ENCODE data around the gene TLDC2.
A peak's percentile ranks its signal among the peaks of the same experiment; 100 is the strongest.
"Not testable (repeated sequence)": the region's sequence is repeated elsewhere in the genome, so short reads cannot be mapped to it uniquely, and the experiment has no call there.

Gene TLDC2

DNA sequence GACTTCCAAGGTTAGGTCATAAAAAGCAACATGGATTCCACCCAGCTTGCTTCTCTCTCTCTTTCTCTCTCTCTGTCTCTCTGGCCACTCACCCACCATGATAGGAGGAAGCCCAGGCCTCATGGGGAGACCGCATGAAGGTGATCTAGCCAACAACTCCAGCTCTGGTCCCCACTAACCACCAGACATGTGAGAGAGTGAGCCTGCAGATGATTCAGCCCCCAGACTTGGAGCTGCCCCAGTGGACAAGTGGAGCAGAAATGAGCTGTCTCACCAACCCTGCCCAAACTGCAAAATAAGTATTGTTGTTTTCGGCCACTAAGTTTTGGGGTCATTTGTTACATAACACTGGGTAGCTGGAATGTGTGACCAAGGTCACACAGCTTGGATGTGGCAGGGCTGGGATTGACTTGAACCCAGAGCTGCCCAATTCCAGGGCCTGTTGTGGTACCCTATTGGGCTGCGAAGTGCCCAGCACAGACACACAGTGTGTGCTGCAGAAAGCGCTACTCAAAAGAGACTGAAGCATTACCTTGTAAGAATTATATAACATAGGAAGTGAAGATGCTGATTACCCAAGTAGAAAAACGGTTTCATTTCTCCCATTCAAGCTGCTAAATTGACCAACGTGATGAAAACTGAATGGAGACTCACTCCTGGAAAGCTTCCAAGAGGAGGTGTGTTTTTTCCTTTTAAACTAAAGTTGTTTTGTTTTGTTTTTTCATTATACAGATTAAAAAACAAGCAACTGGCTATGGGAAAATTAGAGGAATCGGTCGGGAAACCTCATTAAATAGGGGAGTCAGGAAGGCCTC lies 9.1 kb upstream of the TLDC2 start:
- no peak for DNase-seq (ENCODE audit: low read depth in 2 of 2)

DNA sequence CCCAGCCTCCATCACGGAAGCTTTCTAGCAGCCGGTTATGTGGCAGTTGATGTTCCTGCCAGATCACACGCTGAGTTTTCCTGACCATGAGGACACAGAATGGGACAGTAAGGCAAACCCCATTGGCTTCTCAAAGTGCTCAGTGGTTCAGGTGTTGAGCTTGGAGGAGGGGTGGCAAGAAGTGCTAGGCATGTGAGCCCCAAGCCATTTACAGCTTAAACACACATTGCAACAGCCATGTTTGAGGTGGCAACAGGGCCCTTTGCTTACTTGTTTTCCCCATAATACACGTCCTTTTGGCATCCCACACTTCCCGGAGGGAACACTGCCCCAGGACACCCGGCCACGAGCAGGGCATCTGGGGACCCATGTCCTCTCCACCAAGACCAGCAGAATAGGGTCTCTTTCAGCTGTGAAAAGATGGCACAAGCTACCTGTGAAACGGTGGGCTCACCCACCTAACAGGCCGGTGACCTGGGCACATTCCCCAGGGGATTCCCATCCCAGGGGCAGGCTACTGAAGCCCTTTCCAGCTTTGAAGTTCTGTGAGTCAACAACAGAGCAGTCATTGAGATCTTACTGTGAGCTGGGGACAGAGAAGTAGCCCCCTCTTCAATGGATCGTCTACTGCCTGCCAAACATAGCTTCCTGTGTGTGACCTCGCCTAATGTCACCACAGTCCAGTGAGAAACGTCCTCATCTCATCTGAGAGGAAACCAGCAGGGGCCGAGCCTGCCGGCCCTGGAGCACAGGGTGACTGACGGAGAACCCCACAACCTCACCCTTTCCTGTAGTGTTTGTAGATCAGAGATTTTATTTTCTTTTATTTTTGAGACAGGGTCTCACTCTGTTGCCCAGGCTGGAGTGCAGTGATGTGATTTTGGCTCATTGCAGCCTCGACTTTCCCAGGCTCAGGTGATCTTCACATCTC lies 4.0 kb upstream of the TLDC2 start:
- no peak for DNase-seq (ENCODE audit: low read depth in 2 of 2)

DNA sequence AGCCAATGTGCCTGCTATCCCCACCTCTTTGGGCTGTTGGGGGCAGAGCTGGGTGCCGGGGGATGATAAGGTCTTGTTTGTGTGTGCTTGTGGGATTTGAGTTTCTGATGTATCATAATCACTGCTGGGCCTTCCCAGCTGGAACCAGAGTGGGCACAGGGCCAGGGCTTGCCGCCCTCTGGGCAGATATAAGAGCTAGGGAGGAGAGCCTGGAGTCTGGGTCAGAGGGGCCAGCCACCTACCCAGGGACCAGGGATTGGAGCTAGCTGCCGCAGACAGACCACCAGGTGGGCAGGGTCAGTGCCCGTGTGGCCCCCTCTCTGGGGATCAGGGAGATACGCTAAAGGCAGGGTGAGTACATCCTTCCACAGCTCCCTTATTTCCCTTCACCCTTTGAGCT lies 3.1 kb upstream of the TLDC2 start:
- no peak for DNase-seq (ENCODE audit: low read depth in 2 of 2)

DNA sequence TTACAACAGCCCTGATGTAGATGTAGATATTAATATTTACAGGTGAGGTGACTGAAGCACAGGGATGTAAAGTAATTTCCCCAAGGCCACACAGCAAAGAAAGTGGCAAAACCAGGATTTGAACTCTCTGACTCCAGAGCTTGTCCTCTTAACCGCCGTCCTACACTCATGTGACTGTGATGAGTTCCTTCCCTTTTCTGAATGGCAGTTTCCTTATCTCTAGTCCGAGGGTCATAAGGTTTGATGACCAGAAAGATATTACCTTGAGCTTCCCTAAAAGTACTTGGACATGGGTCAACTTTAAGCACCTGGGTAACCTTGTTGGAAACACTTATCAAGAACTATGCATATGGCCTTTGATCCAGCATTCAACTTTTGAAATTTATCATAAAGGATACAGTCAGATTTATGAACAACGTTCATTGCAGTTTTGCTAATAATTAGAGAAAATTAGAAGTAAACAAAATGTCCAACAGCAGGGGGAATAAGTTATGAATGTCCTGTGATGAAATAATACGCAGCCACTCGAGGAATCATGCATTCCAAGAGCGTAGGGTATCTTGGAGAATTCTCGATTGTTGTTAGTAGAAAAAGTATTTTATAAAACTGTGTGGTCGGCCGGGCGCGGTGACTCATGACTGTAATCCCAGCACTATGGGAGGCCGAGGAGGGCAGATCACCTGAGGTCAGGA lies 2.3 kb upstream of the TLDC2 start:
- no peak for DNase-seq (ENCODE audit: low read depth in 2 of 2)

DNA sequence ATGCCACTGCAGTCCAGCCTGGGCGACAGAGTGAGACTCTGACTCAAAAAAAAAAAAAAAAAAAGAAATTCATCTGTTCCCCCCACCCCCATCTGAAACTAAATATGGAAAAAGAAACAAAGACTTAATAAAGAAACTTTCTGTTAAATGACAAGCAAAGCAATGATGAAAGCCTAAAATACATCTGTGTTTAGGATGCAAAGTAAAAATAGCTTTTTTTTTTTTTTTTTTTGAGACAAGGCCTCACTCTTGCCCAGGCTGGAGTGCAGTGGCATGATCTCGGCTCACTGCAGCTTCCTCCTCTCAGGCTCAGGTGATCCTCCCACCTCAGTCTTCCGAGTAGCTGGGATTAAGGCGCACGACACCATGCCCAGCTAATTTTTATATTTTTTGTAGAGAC lies 845 bp upstream of the TLDC2 start:
- not testable (repeated sequence) for DNase-seq (ENCODE audit: low read depth in 2 of 2)

DNA sequence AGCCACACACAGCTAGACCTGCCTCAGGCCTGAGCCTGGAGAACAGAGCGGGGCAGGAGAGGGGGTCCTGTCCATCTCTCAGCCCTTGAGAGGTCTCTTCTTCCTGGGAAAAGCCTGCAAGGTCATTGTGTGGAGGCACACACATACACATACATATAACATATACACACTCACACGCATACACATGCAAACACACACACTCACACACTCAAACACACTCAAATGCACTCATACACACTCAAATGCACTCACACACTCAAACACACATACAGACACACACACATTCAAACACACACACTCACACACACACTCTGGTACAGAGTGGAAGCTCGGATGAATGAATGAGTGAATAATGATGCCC lies 515 bp downstream of the TLDC2 start:
- DNase-seq (ENCODE audit: low read depth in 2 of 2), result no peak

DNA sequence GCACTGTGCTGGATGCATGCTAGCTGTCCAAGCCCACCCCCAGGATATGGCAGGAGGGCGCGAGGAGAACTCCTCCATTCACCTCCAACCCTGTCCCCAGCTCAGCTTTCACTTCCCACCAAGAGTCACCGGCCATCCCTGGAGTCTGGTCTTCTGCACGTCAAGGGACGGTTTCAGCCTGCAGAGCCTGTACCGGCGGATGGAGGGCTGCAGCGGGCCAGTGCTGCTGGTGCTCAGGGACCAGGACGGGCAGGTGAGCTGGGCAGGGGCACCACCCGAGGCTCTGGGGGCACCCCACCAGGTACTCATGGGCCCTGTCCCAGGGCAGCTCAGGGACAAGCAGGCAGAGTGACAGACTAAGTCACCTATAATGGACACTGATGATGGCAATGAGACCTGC lies 3.0 kb downstream of the TLDC2 start:
- no peak for DNase-seq (ENCODE audit: low read depth in 2 of 2)

DNA sequence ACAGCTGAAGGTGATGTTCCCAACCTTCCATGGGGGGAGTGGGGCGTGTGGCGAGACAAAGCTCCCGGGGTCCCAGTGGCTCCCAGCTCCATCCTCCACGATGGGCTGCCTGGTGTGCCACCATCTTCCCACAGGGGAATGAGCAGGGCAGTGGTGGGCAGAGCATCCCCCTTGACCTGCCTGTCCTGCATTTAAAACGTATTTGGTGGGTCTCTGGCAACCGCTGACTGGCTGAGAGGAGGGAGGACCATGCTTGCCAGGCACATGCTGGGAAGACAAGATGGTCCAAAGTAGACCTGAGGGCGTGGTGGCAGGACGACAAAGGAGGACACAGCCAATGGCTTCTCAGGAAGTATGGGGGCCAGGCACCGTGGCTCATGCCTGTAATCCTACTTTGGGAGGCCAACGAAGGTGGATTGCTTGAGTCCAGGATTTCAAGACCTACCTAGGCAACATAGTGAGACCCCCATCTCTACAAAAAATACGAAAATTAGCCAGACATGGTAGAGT lies 4.9 kb downstream of the TLDC2 start:
- no peak for DNase-seq (ENCODE audit: low read depth in 2 of 2)

DNA sequence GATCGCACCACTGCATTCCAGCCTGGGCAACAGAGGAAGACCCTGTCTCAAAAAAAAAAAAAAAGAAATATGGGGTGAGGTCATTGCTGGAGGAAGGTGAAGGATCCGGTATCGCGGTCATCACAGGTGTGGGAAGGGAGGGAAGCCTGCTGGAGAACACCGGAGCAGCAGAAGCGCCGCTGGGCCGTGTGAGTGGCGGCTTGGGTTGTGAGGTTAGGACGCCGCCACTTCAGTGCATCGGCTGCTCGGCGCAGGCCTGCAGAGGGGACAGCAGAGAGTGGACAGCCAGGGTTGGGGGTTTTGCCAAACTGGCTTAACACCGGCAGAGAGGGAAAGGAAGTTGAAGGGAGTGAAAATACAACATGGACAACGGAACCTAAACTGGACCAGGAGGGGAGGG lies 5.4 kb downstream of the TLDC2 start:
- no peak for DNase-seq (ENCODE audit: low read depth in 2 of 2)

DNA sequence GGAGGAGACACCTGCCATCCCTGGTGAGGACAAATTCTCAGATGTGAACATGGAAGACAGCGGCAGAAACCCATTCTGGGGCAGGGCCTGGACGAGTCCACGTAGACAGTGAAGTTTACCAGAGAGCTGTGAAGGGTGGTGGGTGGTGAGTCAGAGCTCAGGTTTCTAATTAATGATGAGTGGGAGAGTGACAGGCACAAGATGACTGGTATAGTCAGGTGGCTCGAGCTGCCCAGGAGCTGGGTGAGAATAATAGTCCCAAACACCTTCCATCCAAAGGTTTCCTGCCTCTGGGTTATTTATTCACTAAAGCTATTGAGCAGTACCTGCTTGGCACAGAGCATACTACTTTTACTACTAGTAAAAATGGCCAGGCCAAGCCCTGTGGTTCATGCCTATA lies 6.0 kb downstream of the TLDC2 start:
- DNase-seq (ENCODE audit: low read depth in 2 of 2), result no peak

DNA sequence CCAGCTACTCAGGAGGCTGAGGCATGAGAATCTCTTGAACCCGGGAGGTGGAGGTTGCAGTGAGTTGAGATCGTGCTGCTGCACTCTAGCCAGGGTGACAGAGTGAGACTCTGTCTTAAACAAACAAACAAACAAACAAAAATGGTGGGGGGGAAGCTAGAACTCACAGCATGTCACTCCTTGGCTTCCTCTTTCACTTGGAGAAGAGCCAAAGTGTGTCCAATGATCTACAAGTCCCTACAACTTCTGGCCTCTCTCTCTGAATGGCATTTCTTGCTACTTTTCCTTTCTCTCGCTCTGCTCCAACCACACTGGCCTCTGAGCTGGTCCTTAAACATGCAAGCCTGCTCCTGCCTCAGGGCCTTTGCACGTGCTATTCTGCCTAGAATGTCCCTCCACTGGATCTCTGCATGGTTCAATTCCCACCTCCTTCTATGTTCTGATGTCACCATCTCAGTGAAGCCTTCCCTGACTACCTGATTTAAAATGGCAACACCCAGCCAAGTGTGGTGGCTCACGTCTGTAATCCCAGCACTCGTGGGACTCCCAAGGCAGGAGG lies 8.1 kb downstream of the TLDC2 start:
- no peak for DNase-seq (ENCODE audit: low read depth in 2 of 2)

DNA sequence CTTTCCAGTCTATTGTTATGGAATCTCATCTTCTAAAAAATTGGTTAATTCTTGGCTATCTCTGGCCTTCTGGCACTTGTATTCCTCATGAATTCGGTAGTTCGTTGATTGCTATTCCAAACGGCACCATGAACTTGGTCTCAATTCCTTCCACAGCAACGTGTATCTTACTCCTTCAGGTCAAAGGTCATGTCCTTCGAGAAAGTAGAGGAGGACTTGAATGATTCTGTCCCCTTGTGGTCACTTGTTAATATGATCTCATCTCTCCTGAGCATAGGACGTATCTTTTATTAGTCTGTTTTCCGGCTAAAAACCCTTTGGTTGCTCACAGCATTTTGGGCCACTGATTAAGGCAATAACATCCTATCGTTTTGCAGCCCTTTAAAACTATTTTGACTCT lies 9.4 kb downstream of the TLDC2 start:
- DNase-seq (ENCODE audit: low read depth in 2 of 2), result no peak

DNA sequence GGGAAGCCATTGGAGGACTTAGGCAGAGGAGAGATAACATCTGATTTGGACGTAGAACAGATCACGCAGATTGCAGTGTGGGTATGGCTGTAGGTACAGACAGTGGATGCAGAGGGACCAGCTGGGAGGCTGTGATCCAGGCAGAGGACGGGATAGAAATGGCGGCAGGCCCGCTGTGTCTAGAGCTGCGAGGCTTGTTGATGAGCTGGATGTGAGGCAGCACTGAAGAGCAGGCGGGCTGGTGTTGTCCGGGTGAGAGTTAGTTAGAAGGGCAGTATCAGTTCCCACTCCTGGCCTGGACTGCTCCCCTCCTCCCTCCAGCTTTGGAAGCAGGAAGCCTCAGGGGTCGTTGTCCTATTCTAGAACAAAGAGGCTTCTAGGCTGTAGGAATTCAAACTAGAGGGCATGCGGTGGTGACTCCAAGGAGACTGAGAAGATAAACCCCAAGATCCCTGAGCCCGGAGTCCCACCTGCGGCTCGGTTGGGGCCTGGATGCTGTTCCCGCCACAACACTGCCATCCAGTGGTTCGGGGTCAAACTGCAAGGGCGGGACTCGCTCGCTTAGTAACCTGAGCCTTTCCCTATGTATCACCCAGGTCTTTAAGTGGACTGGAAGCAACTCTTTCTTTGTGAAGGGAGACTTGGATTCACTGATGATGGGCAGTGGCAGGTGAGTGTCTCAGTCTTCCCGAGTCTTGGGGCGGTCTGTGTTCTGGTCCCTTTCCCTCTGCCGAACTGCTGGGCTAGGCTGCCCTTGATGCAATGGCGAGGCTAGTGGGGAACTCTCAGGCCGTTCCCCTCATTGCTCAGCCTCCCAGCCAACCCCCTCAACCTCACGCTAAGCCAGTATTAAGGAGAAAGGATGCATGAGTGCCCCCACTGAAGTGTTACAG lies 11.2 kb downstream of the TLDC2 start:
- peak; percentile 53 to 64 for DNase-seq (ENCODE audit: low read depth in 2 of 2)

DNA sequence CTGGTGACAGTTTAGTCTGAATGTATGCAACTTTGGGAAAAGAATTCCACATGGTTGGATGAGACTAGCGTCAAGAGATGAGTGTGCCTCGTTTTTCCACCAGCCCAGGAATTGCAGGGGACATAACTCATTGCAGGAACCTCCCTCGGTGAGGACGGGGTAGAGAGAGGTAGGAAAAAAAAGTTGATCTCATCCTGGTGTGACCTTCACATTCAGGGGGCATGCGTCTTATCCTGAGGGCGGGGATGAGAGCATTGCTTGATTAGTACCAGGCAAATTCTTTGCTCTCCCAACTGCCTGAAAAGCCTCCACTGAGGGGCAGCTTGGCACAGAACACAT lies 11.8 kb downstream of the TLDC2 start:
- no peak for DNase-seq (ENCODE audit: low read depth in 2 of 2)

DNA sequence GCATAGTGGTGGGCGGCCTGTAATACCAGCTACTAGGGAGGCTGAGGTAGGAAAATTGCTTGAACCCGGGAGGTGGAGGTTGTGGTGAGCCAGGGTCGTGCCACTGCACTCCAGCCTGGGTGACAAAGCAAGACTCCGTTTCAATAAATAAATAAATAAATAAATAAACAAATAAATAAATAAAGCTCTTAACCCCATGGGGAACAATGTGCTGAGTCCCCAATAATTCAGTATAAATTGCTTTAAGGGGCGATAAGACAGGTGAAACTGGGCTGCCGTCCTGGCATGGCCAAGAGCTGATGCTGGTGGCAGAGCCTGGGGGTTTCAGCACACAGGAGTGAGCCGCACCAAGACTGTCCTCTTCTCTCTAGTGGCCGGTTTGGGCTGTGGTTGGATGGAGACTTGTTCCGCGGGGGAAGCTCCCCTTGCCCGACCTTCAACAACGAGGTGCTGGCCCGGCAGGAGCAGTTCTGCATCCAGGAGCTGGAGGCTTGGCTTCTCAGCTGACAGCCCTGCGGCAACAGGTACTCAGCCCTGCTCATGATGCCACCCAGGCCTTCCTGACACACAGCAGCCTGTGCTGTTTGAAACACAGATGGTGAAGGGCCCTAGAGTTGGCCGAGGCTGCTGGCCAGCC lies 13.1 kb downstream of the TLDC2 start:
- DNase-seq (ENCODE audit: low read depth in 2 of 2), result no peak

DNA sequence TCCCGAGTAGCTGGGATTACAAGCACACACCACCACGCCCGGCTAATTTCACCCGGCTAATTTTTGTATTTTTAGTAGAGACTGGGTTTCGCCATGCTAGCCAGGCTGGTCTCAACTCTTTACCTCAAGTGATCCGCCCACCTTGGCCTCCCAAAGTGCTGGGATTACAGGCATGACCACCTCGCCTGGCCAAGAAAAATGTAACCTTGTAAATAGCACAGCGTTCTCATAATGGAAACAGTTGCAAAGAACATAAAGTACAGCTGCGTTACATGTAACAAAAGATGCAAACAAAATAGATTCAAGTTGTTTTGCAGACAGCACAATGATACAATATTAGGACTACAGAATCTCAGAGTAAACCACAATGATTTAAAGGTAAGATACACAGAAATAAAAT lies 14.6 kb downstream of the TLDC2 start:
- no peak for DNase-seq (ENCODE audit: low read depth in 2 of 2)

DNA sequence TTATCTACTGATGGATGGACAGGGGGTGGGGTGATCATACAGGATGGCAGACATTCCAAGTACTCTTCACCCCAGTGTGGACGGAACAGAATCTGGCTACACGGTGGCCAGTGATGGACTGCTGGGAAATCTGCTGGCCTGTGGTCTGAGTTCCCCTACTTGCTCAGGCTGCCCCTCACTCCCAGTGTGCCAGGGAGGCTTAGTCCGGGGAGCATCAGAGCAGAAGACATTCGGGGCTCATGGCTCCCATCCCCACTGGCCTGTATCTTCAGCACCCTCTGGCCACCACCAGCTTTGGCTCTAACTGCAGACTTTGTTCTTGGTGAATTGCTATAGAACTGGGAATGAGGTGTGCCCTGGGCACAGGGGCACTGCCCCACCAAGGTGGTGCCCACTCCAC lies 15.3 kb downstream of the TLDC2 start:
- no peak for DNase-seq (ENCODE audit: low read depth in 2 of 2)

DNA sequence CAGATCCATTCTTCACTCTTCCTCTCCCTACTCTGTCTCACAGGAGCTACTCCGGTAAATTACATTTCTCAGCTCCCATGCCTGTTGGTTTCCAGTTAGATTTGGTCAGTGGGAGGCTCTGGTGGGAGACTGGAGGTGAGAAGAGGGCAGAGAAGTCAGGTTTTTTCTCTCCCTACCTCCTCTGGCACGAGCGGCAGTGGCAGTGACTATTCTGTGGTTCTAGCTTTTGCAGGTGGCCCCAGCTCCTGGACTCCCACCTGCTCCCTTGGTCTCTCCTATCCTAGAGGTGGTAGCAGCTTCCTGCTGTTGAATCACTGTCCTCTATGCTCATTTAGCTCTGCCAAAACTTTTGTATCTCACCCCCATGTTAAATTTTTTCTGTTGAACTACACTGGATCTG lies 17.9 kb downstream of the TLDC2 start:
- no peak for DNase-seq (ENCODE audit: low read depth in 2 of 2)

DNA sequence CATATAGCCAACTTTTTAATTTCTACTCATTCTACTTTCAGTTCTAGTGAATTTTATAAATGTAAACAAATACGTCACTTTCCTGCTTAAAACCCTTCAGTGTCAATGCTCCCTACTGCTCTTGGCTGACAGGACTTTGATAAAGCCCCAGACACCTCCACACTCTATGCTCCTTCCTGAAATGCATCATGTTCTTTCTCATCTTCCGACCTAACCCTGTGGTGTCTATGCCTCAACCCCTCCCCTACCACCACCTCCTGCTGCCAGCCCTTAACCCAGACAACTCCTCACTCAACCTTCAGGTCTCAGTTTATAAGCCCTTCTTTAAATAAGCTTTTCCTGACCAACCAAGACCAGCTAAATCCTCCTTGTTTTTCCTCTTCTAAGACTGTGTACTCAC lies 19.1 kb downstream of the TLDC2 start:
- no peak for DNase-seq (ENCODE audit: low read depth in 2 of 2)

DNA sequence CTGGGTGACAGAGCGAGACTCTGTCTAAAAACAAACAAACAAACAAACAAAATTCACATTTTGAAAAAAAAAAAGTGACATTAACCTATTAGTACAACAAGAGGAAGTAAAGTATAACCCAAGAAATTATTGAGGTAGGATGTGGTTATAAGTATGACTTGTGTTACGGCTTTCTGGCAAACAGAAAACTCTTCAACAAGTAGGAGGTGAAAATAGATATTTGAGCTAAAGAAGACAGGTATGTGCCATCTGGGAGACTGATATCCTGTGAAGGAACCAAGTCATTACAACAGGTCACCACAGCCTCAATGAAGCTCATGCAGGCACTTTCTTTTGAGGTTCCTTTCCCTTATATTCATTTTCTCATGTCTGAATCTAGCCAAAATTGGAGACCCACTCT lies 28.8 kb downstream of the TLDC2 start:
- DNase-seq (ENCODE audit: low read depth in 2 of 2), result no peak

DNA sequence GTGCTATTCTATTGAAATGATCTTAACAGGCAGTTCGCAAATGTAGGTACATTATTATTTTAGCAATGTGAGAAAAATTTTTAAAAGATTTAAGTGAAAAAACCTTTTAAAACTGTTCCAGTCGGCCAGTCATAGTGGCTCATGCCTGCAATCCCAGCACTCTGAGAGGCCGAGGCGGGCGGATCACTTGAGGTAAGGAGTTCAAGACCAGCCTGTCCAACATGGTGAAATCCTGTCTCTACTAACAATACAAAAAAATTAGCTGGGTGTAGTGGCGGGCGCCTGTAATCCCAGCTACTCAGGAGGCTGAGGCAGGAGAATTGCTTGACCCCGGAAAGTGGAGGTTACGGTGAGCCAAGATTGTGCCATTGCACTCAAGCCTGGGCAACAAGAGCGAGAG lies 29.6 kb downstream of the TLDC2 start:
- DNase-seq (ENCODE audit: low read depth in 2 of 2), result not testable (repeated sequence)
